ENCODE results near the gene CNN3.

Gene CNN3

GRCh38 chr1:94887106-94887505 is 39.8 kb downstream of the CNN3 start:
- no peak for DNase-seq

- no peak for DNase-seq
Observed at GRCh38 chr1:94886361-94886760, 40.5 kb downstream of the CNN3 start.

- no peak for DNase-seq
Observed at GRCh38 chr1:94884507-94884906, 42.4 kb downstream of the CNN3 start.

GRCh38 chr1:94884106-94884505 is 42.8 kb downstream of the CNN3 start:
- DNase-seq = peak; percentile 91

GRCh38 chr1:94883691-94884090 is 43.2 kb downstream of the CNN3 start:
- peak; percentile 77 for DNase-seq

- DNase-seq = no peak
Observed at GRCh38 chr1:94878329-94878728, 48.6 kb downstream of the CNN3 start.

- DNase-seq = peak; percentile 55
Observed at GRCh38 chr1:94876362-94876761, 50.5 kb downstream of the CNN3 start.

GRCh38 chr1:94875794-94876193 is 51.1 kb downstream of the CNN3 start:
- no peak for DNase-seq

GRCh38 chr1:94874423-94874822 is 52.5 kb downstream of the CNN3 start:
- no peak for DNase-seq

- peak; percentile 71 for DNase-seq
Observed at GRCh38 chr1:94873520-94874351, 53.2 kb downstream of the CNN3 start.

- DNase-seq = no peak
Observed at GRCh38 chr1:94872771-94873495, 54.0 kb downstream of the CNN3 start.

- peak; percentile 50 for DNase-seq
Observed at GRCh38 chr1:94871031-94871430, 55.9 kb downstream of the CNN3 start.

- peak; percentile 98 for DNase-seq
Observed at GRCh38 chr1:94866164-94866807, 60.6 kb downstream of the CNN3 start.

GRCh38 chr1:94865360-94865759 is 61.5 kb downstream of the CNN3 start:
- DNase-seq = peak; percentile 84

- DNase-seq = no peak
Observed at GRCh38 chr1:94864821-94865220, 62.1 kb downstream of the CNN3 start.

- peak; percentile 91 for DNase-seq
Observed at GRCh38 chr1:94863919-94864318, 63.0 kb downstream of the CNN3 start.

GRCh38 chr1:94863297-94863911 is 63.5 kb downstream of the CNN3 start:
- DNase-seq = peak; percentile 59

- no peak for DNase-seq
Observed at GRCh38 chr1:94862718-94863117, 64.2 kb downstream of the CNN3 start.

GRCh38 chr1:94859174-94859573 is 67.7 kb downstream of the CNN3 start:
- no peak for DNase-seq

GRCh38 chr1:94858276-94858675 is 68.6 kb downstream of the CNN3 start:
- DNase-seq = no peak

GRCh38 chr1:94856868-94857267 is 70.0 kb downstream of the CNN3 start:
- DNase-seq = no peak

- DNase-seq = no peak
Observed at GRCh38 chr1:94856004-94856403, 70.9 kb downstream of the CNN3 start.

GRCh38 chr1:94855307-94855700 is 71.6 kb downstream of the CNN3 start:
- DNase-seq = no peak

Measured in fibroblast of skin of scalp (primary cell).